Naive B cell (primary cell): ENCODE measurements around the gene GPR18. TPM values are rescaled to one million over a fixed set of nuclear protein-coding genes. Genes with fewer than 3 reads are reported as not detected.
"Not testable (repeated sequence)": the region's sequence is repeated elsewhere in the genome, so short reads cannot be mapped to it uniquely, and the experiment has no call there.

Experiments
- ATAC-seq, 2 donors: fragments of 150-1000 bp; cut with Tn5 transposase; 2 replicates each; pipeline ENCODE4 v1.10.0; 2021; ENCODE audit warnings: low read depth in 2 of 2, mild to moderate bottlenecking in 2 of 2, moderate library complexity in 2 of 2
- DNase-seq: peaks from one replicate; pipeline ENCODE4 v3.0.0; 2022
- H3K27ac Mint-ChIP-seq, 6 donors: one replicate each; pipeline ENCODE4 v1.8.0; 2020 to 2022; ENCODE audit warnings: mild to moderate bottlenecking in 6 of 6, mixed read lengths in 6 of 6, moderate library complexity in 5 of 6, inconsistent platforms in 2 of 6
- H3K27me3 Mint-ChIP-seq, 3 donors: one replicate each; pipeline ENCODE4 v1.8.0; 2021 to 2022; ENCODE audit warnings: mixed read lengths in 3 of 3, mild to moderate bottlenecking in 1 of 3
- H3K36me3 Mint-ChIP-seq, 2 donors: one replicate each; pipeline ENCODE4 v1.8.0; 2020 to 2022; ENCODE audit warnings: mixed read lengths in 2 of 2, inconsistent platforms in 1 of 2, mild to moderate bottlenecking in 1 of 2
- H3K4me1 Mint-ChIP-seq, 3 donors: one replicate each; pipeline ENCODE4 v1.8.0; 2020 to 2022; ENCODE audit warnings: mixed read lengths in 3 of 3, inconsistent platforms in 1 of 3, mild to moderate bottlenecking in 1 of 3, moderate library complexity in 1 of 3
- H3K4me3 Mint-ChIP-seq, 8 donors: one replicate each; pipeline ENCODE4 v1.8.0; 2020 to 2022; ENCODE audit warnings: mild to moderate bottlenecking in 8 of 8, mixed read lengths in 8 of 8, moderate library complexity in 8 of 8, inconsistent platforms in 2 of 8
- H3K9me3 Mint-ChIP-seq, 7 donors: one replicate each; pipeline ENCODE4 v1.8.0; 2020 to 2022; ENCODE audit warnings: mixed read lengths in 7 of 7, mild to moderate bottlenecking in 5 of 7, inconsistent platforms in 2 of 7, moderate library complexity in 1 of 7
- polyA plus RNA-seq, 6 donors: library from polyadenylated mRNA; unstranded; fragments of 300-500 nt; fragmentation: Illumina TruSeq; gene quantifications; one replicate each; pipeline ENCODE4 v1.2.3, GENCODE V29; 2021; ENCODE audit warnings: low read depth in 6 of 6

The GPR18 gene
- polyA plus RNA-seq, 6 donors from 2014 or later = 70.6 to 229 (median 135) TPM

DNA sequence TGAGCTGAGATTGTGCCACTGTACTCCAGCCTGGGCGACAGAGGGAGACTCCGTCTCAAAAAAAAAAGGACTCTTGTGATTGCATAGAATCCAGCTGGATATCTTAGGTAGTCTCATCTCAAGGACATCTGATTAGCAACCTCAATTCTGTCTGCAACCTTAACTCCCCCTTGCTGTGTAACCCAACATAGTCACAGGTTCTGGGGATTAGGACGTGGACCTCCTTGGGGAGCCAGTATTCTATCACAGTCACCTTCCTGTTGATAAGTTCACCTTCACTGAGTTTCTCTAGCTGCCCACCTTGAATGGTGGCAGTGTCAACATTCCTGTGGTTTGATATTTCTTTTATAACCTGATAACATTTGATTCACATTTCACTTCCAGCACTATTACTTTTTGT is 27.2 kb downstream of the GPR18 start:
- peak overlapping the region in 7 of 8 donors; percentile 30 to 94 (median 82) for H3K4me3 Mint-ChIP-seq
- H3K27ac Mint-ChIP-seq = peak overlapping the region; percentile 97 to 99 (median 99)
- no peak for ATAC-seq
- H3K4me1 Mint-ChIP-seq = peaks cover 47 to 93% (median 75%) of the 10 kb centered on the region in 3 donors
- no peaks in the 10 kb centered on the region for H3K9me3 Mint-ChIP-seq
- peaks cover 9 to 13% of the 10 kb centered on the region in 2 donors for H3K36me3 Mint-ChIP-seq
- DNase-seq = no peak
- no peaks in the 10 kb centered on the region for H3K27me3 Mint-ChIP-seq

DNA sequence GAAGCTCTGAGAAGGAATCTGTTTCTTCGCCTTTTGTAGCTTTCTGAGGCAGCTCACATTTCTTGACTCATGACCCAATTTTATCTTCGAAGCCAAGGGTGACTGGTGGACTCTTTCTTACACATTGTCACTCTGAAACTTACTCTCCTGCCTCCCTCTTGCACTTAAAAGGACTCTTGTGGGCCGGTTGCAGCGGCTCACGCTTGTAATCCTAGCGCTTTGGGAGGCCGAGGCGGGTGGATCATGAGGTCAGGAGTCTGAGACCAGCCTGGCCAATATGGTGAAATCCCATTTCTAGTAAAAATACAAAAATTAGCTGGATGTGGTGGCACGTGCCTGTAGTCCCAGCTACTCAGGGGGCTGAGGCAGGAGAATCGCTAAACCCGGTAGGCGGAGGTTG is 27.6 kb downstream of the GPR18 start:
- H3K27ac Mint-ChIP-seq = peak overlapping the region in 5 of 6 donors; percentile 97 to 99 (median 99)
- peaks cover 51 to 93% (median 75%) of the 10 kb centered on the region in 3 donors for H3K4me1 Mint-ChIP-seq
- not testable (repeated sequence) for H3K27me3 Mint-ChIP-seq, ATAC-seq, H3K9me3 Mint-ChIP-seq, DNase-seq
- H3K4me3 Mint-ChIP-seq = peak overlapping the region in 5 of 8 donors; percentile 30 to 94 (median 77)
- peaks cover 8 to 16% of the 10 kb centered on the region in 2 donors for H3K36me3 Mint-ChIP-seq

DNA sequence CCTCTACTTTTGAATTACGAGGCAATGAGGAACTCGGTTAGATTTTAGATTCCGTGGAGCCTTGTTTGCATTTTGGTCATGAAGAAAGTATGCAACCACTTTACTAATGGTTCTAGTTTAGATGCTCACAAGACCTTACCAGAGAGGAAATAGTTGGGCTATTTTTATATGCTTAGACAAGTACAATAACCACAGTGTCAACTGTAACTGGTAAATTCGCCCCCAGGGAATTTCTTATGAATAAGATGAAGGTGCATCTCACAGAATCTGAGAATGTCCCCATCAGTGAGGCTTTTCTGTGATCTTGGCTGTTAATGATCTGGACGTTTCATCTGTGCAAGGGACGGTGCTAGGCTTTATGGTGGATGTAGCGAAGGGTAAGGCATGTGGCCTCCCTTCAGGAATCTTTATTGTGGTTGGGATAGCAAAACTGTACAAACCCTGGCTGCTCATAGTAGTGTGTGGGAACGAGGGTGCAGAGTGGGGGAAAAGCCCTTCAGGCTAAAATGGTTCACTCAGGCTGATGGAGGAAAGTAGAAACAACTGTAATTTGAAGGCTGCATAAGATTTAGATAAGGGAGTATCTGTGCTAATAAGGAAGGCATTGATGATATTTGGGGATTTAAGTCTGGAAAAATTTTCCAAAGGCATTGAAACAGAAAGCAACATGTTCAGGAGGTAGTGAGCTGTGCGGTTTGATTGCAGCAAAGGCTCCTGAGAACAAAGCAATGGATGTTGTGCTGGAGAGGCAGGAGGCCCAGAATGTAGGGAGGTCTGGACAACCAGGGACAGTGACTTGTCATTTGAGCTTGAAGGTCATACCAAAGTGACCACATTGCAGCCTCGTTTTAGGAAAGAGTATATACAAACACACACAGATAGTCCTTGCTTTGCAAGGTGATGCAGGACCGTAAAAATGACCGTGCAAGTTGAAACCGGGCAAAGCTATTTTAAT is 29.2 kb downstream of the GPR18 start:
- ATAC-seq (peak; percentile 69 to 72), DNase-seq (peak; percentile 85)
- peak overlapping the region; percentile 79 to 93 (median 86) for H3K4me3 Mint-ChIP-seq
- peaks cover 48 to 93% (median 76%) of the 10 kb centered on the region in 3 donors for H3K4me1 Mint-ChIP-seq
- H3K9me3 Mint-ChIP-seq = no peaks in the 10 kb centered on the region
- peak overlapping the region; percentile 78 to 98 (median 96) for H3K27ac Mint-ChIP-seq
- H3K27me3 Mint-ChIP-seq = no peaks in the 10 kb centered on the region
- H3K36me3 Mint-ChIP-seq = peaks cover 0 to 16% of the 10 kb centered on the region in 2 donors

DNA sequence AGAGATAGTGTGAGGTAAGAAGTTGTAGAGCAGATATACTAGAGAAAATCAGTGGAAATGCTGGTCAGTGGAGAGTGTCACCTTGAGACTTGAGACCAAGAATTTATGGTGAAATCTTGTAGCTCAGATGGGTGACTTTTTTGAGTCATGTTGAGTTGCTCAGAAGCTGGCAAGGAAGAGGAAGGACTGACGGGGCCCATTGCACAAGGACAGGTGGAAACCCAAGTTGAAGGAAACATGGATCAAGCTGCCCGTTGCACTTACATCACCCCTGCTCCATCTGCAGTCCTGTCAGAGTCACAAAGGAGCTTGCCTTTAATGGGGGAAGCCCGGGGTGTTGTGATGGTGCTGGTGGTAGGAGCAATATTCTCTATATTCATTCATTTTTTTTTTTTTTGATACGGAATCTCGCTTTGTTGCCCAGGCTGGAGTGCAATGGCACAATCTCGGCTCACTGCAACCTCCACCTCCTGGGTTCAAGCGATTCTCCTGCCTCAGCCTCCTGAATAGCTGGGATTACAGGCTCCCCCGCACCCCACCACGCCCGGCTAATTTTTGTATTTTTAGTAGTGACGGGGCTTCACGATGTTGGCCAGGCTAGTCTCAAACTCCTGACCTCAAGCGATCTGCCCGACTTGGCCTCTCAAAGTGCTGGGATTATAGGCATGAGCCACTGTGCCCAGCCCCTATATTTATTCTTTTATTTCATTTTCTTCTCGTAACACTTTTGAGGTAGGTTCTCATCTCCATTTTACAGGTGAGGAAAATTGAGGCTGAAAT is 30.1 kb downstream of the GPR18 start:
- Mint-ChIP-seq H3K27me3 (no peaks in the 10 kb centered on the region), H3K36me3 (peaks cover 8 to 17% of the 10 kb centered on the region in 2 donors), H3K9me3 (peaks cover 0 to 7% (median 4%) of the 10 kb centered on the region in 7 donors), H3K4me3 (peak overlapping the region; percentile 79 to 93 (median 84)), H3K27ac (peak overlapping the region; percentile 24 to 98 (median 96)), H3K4me1 (peaks cover 54 to 97% (median 80%) of the 10 kb centered on the region in 3 donors)
- ATAC-seq = no peak
- no peak for DNase-seq

DNA sequence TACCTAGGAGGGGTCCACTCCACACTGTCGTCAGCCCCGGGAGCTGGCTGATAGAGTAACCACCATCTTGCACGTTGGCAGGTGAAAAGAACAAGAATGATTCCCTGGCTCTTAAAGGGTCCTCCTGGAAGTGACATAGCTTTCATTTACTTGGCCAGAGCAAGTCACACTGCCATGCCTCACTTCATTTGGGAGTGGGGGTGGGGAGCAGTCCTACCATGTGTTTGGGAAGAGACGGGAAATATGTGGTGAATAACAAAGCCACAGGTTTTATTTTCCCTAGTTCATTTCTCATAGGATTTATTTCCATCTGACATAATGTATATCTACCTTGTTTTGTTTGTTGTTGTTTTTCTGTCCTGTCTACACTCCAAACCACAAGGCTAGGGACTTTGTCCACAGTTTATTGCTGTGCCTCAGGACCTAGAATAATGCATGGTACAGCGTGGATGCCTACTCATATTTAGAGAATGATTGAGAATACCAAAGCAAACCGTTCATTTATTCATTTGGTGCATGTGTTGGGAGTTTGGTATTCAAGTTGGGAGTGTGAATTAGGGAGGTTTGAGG is 30.8 kb downstream of the GPR18 start:
- H3K4me1 Mint-ChIP-seq = peaks cover 58 to 98% (median 83%) of the 10 kb centered on the region in 3 donors
- H3K27ac Mint-ChIP-seq = peak overlapping the region in 5 of 6 donors; percentile 2 to 98 (median 90)
- peak overlapping the region; percentile 15 to 93 (median 79) for H3K4me3 Mint-ChIP-seq
- DNase-seq (no peak), ATAC-seq (no peak)
- H3K9me3 Mint-ChIP-seq = peaks cover 0 to 9% (median 4%) of the 10 kb centered on the region in 7 donors
- H3K36me3 Mint-ChIP-seq = peaks cover 9 to 18% of the 10 kb centered on the region in 2 donors
- H3K27me3 Mint-ChIP-seq = no peaks in the 10 kb centered on the region

DNA sequence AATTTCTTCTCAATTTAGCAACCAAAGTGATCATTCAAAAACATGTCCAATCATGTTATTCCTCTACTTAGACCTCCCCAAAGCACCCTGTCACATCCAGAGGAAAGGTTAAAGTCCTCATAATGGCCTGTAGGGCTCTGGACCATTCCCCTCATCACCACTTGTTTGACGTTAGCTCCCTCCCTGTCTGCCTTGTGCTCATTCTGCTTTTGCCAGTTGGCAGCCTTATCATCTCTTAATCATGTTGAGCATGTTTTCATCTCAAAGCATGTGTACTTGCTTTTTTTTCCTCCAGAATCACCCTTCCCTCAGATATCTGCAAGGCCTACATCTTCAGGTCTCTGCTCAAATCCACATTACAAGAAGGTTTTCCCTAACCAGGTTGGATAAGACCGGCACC is 31.7 kb downstream of the GPR18 start:
- Mint-ChIP-seq H3K36me3 (peaks cover 18 to 27% of the 10 kb centered on the region in 2 donors), H3K9me3 (peaks cover 0 to 9% (median 4%) of the 10 kb centered on the region in 7 donors), H3K27ac (peak overlapping the region in 2 of 6 donors; percentile 8 to 70), H3K27me3 (no peaks in the 10 kb centered on the region), H3K4me3 (peak overlapping the region in 6 of 8 donors; percentile 0 to 54 (median 24)), H3K4me1 (peaks cover 61 to 98% (median 85%) of the 10 kb centered on the region in 3 donors)
- no peak for DNase-seq
- no peak for ATAC-seq

DNA sequence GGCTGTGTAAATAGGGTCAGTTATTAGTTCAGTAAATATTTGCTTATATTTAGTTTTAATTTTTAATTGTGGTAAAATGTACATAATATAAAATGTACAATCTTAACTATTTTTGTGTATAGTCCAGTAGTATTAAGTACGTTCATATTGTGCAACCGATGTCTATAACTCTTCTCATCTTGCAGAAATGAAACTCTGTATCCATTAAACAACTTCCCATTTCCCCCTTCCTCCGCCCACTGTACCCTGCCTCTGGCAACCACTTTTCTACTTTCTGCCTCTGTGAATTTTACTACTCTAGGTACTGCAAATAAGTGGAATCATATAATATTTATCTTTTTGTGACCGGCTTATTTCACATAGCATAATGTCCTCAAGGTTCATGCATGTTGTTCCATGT is 33.1 kb downstream of the GPR18 start:
- Mint-ChIP-seq H3K36me3 (peaks cover 18 to 27% of the 10 kb centered on the region in 2 donors), H3K4me3 (peak overlapping the region in 6 of 8 donors; percentile 17 to 71 (median 50)), H3K9me3 (peaks cover 0 to 9% (median 4%) of the 10 kb centered on the region in 7 donors), H3K27ac (no peak overlapping the region), H3K27me3 (no peaks in the 10 kb centered on the region), H3K4me1 (peaks cover 65 to 94% (median 84%) of the 10 kb centered on the region in 3 donors)
- DNase-seq (peak; percentile 43), ATAC-seq (peak; percentile 18 to 25)

DNA sequence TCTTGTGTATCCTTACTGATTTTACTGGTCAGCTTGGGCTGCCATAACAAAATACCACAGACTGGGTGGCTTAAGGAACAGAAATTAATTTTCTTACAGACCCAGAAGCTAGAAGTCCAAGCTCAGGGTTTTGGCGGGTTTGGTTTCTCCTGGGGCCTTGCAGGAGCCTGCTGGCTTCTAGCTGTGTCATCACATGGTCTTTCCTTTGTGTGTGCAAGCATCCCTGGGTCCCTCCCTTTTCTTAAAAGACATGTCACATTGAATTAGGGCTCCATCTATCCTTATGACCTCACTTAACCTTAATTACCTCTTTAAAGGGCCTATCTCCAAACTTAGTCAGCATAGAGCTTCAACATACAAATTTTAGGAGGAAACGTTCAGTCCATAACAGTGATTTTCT is 34.2 kb downstream of the GPR18 start:
- H3K4me3 Mint-ChIP-seq = peak overlapping the region; percentile 10 to 75 (median 50)
- H3K27me3 Mint-ChIP-seq = no peaks in the 10 kb centered on the region
- DNase-seq (no peak), ATAC-seq (no peak)
- H3K36me3 Mint-ChIP-seq = peaks cover 18 to 27% of the 10 kb centered on the region in 2 donors
- peaks cover 68 to 90% (median 82%) of the 10 kb centered on the region in 3 donors for H3K4me1 Mint-ChIP-seq
- peak overlapping the region in 4 of 6 donors; percentile 49 to 87 (median 70) for H3K27ac Mint-ChIP-seq
- peaks cover 0 to 9% (median 4%) of the 10 kb centered on the region in 7 donors for H3K9me3 Mint-ChIP-seq

DNA sequence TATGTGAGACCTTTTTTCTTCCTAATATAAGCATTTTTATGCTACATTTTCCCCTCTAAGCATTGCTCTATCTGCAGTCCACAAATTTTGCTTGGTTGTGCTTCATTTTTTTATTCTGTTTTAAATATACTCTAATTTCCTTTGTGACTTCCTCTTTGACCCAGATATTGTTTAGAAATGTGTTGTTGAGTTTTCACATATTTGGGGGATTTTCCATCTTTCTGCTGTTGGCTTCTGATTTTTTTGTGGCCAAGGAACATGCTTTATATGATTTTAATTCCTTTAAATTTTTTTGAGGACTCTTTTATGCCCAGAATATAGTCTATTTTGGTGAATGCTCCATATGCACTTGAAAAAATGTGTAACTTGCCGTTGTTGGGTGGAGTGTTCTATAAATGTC is 34.6 kb downstream of the GPR18 start:
- no peak for ATAC-seq
- peaks cover 18 to 27% of the 10 kb centered on the region in 2 donors for H3K36me3 Mint-ChIP-seq
- DNase-seq = no peak
- no peaks in the 10 kb centered on the region for H3K27me3 Mint-ChIP-seq
- H3K27ac Mint-ChIP-seq = peak overlapping the region in 4 of 6 donors; percentile 68 to 93 (median 79)
- peaks cover 67 to 90% (median 82%) of the 10 kb centered on the region in 3 donors for H3K4me1 Mint-ChIP-seq
- H3K9me3 Mint-ChIP-seq = peaks cover 0 to 9% (median 4%) of the 10 kb centered on the region in 7 donors
- peak overlapping the region; percentile 10 to 75 (median 52) for H3K4me3 Mint-ChIP-seq

DNA sequence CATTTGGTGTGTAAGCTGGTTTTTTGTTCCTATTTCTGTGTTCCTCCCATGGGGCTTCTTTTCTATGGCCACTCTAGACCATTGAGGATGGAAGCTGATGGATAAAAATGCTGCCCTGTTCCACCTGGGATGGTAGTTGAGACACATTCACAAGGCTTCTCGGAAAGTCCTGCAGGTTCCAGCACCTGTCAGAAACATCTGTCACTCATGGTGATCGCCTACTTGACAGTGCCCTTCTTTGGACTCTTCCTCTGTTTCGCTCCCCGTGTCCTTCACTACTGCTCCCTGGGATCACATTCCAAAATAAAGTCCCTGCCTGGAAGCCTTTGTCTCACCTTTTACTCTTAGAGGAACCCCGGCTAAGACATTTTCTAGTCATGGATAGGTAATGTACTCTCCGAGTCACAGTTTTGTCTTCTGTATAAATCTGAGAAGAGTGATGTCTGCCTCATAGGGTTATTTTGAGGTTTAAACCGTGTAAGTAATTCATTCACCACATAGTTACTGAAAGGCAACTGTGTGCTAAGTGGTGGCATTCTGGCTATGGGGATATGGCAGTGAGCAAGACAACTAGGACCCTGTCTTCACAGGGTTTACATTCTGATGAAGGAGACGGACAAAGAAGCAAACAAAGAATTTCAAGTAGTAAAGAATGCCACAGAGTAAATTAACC is 36.5 kb downstream of the GPR18 start:
- no peak for DNase-seq
- H3K4me3 Mint-ChIP-seq = peak overlapping the region in 4 of 8 donors; percentile 1 to 54 (median 18)
- peak overlapping the region in 4 of 6 donors; percentile 17 to 63 (median 37) for H3K27ac Mint-ChIP-seq
- H3K4me1 Mint-ChIP-seq = peaks cover 78 to 89% (median 86%) of the 10 kb centered on the region in 3 donors
- H3K9me3 Mint-ChIP-seq = peaks cover 0 to 9% (median 4%) of the 10 kb centered on the region in 7 donors
- ATAC-seq = no peak
- H3K36me3 Mint-ChIP-seq = peaks cover 18 to 26% of the 10 kb centered on the region in 2 donors
- H3K27me3 Mint-ChIP-seq = no peaks in the 10 kb centered on the region

DNA sequence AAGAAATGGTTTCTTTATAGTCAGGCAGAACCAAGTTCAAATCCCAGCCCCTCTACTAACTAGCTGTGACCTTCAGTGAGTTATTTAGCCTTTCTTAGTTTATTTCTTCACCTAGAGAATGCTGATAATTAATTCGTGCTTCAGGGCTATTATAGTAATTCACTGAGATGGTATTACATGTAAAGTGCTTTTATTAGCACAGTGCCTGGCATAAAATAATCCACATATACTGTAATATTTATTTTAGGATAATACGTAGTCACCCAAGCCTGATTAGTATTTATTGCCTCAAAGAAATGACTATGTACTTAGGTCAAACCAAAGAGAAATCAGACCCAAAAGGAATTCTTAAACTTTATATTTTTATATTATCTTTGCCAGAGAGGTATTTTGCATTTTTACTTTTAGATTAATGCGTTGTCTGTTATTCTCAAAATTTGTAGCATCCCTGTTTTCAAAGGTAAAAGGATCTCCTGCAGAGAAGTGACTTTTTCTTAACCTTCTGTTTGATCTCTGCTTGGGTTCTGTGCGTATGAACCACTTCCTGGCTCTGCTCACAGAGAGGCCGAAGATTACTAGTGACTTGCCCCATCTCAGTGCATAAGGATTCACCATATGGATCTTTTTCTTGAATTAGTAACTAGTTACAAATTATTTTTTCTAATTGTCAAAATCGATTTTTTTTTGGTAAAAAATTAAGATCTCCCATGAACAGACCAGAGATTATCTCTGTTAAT is 37.8 kb downstream of the GPR18 start:
- DNase-seq (no peak), ATAC-seq (peak in 1 of 2 donors; percentile 28)
- Mint-ChIP-seq H3K4me3 (peak overlapping the region in 2 of 8 donors; percentile 13 to 51), H3K27me3 (no peaks in the 10 kb centered on the region), H3K27ac (peak overlapping the region in 1 of 6 donors; percentile 5), H3K4me1 (peaks cover 64 to 86% (median 78%) of the 10 kb centered on the region in 3 donors), H3K9me3 (peaks cover 0 to 9% (median 4%) of the 10 kb centered on the region in 7 donors), H3K36me3 (peaks cover 16 to 18% of the 10 kb centered on the region in 2 donors)
